ENCODE data around the gene FARP2. TPM values are rescaled to one million over a fixed set of nuclear protein-coding genes. Genes with fewer than 3 reads are reported as not detected.

Gene FARP2
- total RNA-seq, 4 donors from 2014 or later, result 63.3 to 86.4 (median 66.0) TPM

- intact Hi-C loops (cut with DNase I; ENCODE audit: low total_unique reads), result no loop called here
- WGBS, 2 donors, result 83 to 93% methylated on average over 5 to 10 of the region's 10 CpGs
Measured at GRCh38 chr2:241466230-241466629, 110.1 kb downstream of the FARP2 start.

DNA sequence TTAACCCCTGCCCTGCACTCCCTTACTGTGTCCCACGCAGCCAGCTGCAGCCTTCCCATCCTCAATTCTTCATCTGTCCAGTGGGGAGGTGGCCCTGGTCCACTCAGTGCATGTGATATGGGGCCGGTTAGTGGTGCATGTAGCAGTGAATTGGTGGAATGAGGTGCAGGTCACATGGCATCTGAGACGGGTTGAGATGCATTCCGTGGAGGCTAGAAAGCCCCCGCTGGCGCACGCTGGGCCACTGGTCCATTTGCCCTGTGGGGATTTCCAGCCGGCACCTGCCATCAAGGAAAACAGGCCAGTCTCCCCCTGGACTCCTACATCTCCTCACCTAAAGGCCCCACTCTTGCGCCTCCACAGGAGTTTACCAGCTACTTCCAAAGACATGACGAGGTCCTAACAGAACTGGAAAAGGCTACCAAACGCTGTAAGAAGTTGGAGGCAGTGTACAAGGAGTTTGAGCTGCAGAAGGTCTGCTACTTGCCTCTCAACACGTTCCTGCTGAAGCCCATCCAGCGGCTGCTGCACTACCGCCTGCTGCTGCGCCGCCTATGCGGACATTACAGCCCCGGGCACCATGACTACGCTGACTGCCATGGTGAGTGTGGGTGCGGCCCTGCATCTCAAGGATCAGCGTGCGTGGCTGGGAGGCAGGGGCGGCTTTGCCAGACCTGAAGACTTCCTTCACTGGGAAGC is 111.8 kb downstream of the FARP2 start:
- no peak for DNase-seq (ENCODE audit: low spot score in 2 of 2)
- no peak overlapping the region for H3K4me3 ChIP-seq (ENCODE audit: low read depth, poor library complexity, severe bottlenecking)
- 89 to 92% methylated on average over 22 of the region's 23 CpGs for WGBS, 2 donors
- no peak for TF ChIP-seq POLR2A (IDR thresholded peaks at IDR 0.05)
- intact Hi-C loops (cut with DNase I; ENCODE audit: low total_unique reads), result no loop called here

More at GRCh38 chr2:241466230-241466629, 110.1 kb downstream of the FARP2 start:
- no peak overlapping the region for H3K4me3 ChIP-seq (ENCODE audit: low read depth, poor library complexity, severe bottlenecking)
- DNase-seq (ENCODE audit: low spot score in 2 of 2), result no peak
- no peak for TF ChIP-seq CTCF (IDR thresholded peaks at IDR 0.05)
- TF ChIP-seq POLR2A (IDR thresholded peaks at IDR 0.05), result no peak

DNA sequence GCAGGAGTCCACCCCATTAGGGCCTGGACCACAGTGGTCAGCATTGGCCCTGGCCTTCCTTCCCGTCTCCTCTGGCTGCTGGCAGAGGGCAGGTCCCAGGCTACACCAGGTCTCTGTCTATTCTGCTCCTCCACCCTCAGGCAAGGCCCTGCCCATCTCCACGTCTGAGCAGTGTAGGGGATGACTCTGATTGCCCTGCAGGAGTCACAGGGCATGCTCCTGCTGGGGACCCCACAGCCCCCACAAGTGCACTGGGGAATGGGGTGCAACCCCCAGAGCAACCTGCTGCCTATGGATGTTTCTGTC is 112.3 kb downstream of the FARP2 start:
- no peak for TF ChIP-seq POLR2A (IDR thresholded peaks at IDR 0.05)
- no peak for TF ChIP-seq CTCF (IDR thresholded peaks at IDR 0.05)
- intact Hi-C loops (cut with DNase I; ENCODE audit: low total_unique reads), result no loop called here
- no peak for DNase-seq (ENCODE audit: low spot score in 2 of 2)
- 72 to 81% methylated on average over 2 of the region's 2 CpGs for WGBS, 2 donors
- no peak overlapping the region for H3K4me3 ChIP-seq (ENCODE audit: low read depth, poor library complexity, severe bottlenecking)

GRCh38 chr2:241469746-241470145 is 113.7 kb downstream of the FARP2 start:
- 87 to 92% methylated on average over 2 of the region's 2 CpGs for WGBS, 2 donors
- no peak for TF ChIP-seq POLR2A (IDR thresholded peaks at IDR 0.05)
- intact Hi-C loops (cut with DNase I; ENCODE audit: low total_unique reads), result no loop called here
- no peak overlapping the region for H3K4me3 ChIP-seq (ENCODE audit: low read depth, poor library complexity, severe bottlenecking)
- DNase-seq (ENCODE audit: low spot score in 2 of 2), result no peak

DNA sequence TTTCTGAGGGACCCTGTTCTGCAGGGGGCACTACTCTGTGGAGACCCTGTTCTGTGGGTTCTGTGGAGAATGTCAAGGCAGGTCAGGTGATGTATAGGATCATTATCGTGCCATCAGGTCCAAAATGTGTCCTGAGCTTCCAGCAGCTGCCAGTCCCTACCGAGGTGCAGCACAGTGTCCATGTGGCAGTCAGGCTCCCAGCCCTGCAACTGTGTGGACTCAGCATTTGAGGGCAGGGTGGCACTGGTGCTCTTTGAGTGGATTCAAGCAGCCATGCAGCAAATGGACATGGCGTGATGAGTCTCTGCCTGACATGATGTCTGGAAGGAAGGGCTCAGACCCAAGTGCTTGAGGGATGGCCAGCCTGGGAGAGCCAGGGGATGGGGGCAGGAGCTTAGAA is 117.3 kb downstream of the FARP2 start:
- intact Hi-C loops (cut with DNase I; ENCODE audit: low total_unique reads), result no loop called here
- DNase-seq (ENCODE audit: low spot score in 2 of 2), result peak in 1 of 2 donors; percentile 65
- 89 to 93% methylated on average over 3 of the region's 3 CpGs for WGBS, 2 donors
- TF ChIP-seq CTCF (IDR thresholded peaks at IDR 0.05), result no peak
- TF ChIP-seq POLR2A (IDR thresholded peaks at IDR 0.05), result no peak
- no peak overlapping the region for H3K4me3 ChIP-seq (ENCODE audit: low read depth, poor library complexity, severe bottlenecking)

DNA sequence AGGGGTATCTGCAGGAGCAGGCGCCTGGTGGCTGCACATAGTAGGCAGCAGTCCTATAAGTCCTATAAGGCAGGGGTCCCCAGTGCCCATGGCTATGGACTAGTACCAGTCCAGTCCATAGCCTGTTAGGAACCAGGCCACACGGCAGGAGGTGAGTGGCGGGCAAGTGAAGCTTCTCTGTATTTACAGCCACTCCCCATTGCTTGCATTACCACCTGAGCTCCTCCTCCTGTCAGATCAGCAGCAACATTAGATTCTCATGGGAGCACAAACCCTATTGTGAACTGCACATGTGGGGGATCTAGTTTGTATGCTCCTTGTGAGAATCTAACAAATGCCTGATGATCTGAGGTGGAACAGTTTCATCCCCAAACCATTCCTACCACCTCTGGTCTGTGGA is 119.2 kb downstream of the FARP2 start:
- peak in 1 of 2 donors; percentile 32 for DNase-seq (ENCODE audit: low spot score in 2 of 2)
- 90 to 93% methylated on average over 3 of the region's 3 CpGs for WGBS, 2 donors
- H3K4me3 ChIP-seq (ENCODE audit: low read depth, poor library complexity, severe bottlenecking), result no peak overlapping the region
- TF ChIP-seq POLR2A (IDR thresholded peaks at IDR 0.05) (no peak), CTCF (IDR thresholded peaks at IDR 0.05) (no peak)
- intact Hi-C loops (cut with DNase I; ENCODE audit: low total_unique reads), result no loop called here

- no peak for TF ChIP-seq POLR2A (IDR thresholded peaks at IDR 0.05)
- TF ChIP-seq CTCF (IDR thresholded peaks at IDR 0.05), result no peak
- H3K4me3 ChIP-seq (ENCODE audit: low read depth, poor library complexity, severe bottlenecking), result no peak overlapping the region
- no peak for DNase-seq (ENCODE audit: low spot score in 2 of 2)
- intact Hi-C loops (cut with DNase I; ENCODE audit: low total_unique reads), result no loop called here
- WGBS, 2 donors, result 92 to 96% methylated on average over 8 of the region's 8 CpGs
Measured at GRCh38 chr2:241478166-241478565, 122.1 kb downstream of the FARP2 start.

Measured in lower leg skin (tissue), 4 donors.